ENCODE results near the gene DRG2. TPM values are rescaled to one million over a fixed set of nuclear protein-coding genes. Genes with fewer than 3 reads are reported as not detected.

Gene DRG2
- total RNA-seq, 1 experiment from 2014 or later: 52.0 TPM

GRCh38 chr17:18039535-18040260 lies 48.0 kb upstream of the DRG2 start:
- no peak overlapping the region for H2AK5ac ChIP-seq (ENCODE audit: insufficient read length, low read length)
- H3K4ac ChIP-seq (ENCODE audit: low read depth, low read length): no peak overlapping the region
- H3K9ac ChIP-seq (ENCODE audit: extremely low read depth, insufficient read length, low read length): peak overlapping the region; percentile 9
- no peaks in the 10 kb centered on the region for H3K79me2 ChIP-seq (ENCODE audit: insufficient read depth, low read length)
- Mint-ChIP-seq H3K9me3 (no peaks in the 10 kb centered on the region; a peak in 2 of 5 replicates), H3K27me3 (ENCODE audit: low read depth) (peaks cover 4% of the 10 kb centered on the region), H3K27ac (peak overlapping the region in 2 of 3 experiments; percentile 34 to 68; a peak in 3 of 7 replicates), H3K4me3 (peak overlapping the region; percentile 86 to 97), H3K4me1 (peaks cover 30 to 35% of the 10 kb centered on the region in 2 experiments), H3K36me3 (ENCODE audit: insufficient read depth in 1 of 3, low read depth in 3 of 3) (peaks cover 0 to 2% (median 0%) of the 10 kb centered on the region in 3 experiments; a peak in 2 of 7 replicates)
- no peak overlapping the region for H2BK12ac ChIP-seq (ENCODE audit: insufficient read length, low read depth, low read length)
- no peak overlapping the region for H2AFZ ChIP-seq (ENCODE audit: low read length)
- H3K23ac ChIP-seq (ENCODE audit: insufficient read length, low read depth, low read length): no peak overlapping the region
- H3T11ph ChIP-seq (ENCODE audit: low read length): no peak overlapping the region
- no peak overlapping the region for H4K8ac ChIP-seq (replicated peaks; ENCODE audit: insufficient read length, low read depth, low read length)
- peak overlapping the region; percentile 58; the same call in 1 of the 2 replicates for H3K14ac ChIP-seq (ENCODE audit: insufficient read depth, low read length)
- H3K4me2 ChIP-seq (ENCODE audit: insufficient read depth, insufficient read length, low read length): peak overlapping the region; percentile 86
- H3K27ac ChIP-seq (ENCODE audit: insufficient read length, low read depth, low read length): no peak overlapping the region
- H2BK120ac ChIP-seq (ENCODE audit: low read depth, low read length, poor library complexity, severe bottlenecking): no peak overlapping the region
- DNase-seq: peak; percentile 67
- no peak overlapping the region for H2BK15ac ChIP-seq (ENCODE audit: low read depth, low read length)
- WGBS (ENCODE audit: extremely low coverage, insufficient read length, low lambda C conversion rate): no CpG with 5 or more reads among the region's 81 CpGs
- no peaks in the 10 kb centered on the region for H3K79me1 ChIP-seq (ENCODE audit: insufficient read depth, low read depth, low read length, poor library complexity, severe bottlenecking)
- no peak overlapping the region for H4K91ac ChIP-seq (ENCODE audit: insufficient read length, low read depth, low read length)
- H3K9me3 ChIP-seq (ENCODE audit: control insufficient read depth, low read depth, low read length): no peaks in the 10 kb centered on the region
- no peaks in the 10 kb centered on the region for H3K27me3 ChIP-seq (ENCODE audit: insufficient read depth, low read length)
- no peak overlapping the region for H4K5ac ChIP-seq (ENCODE audit: insufficient read length, low read depth, low read length)
- H3K18ac ChIP-seq (ENCODE audit: insufficient read length, low read depth, low read length): no peak overlapping the region
- H2BK5ac ChIP-seq (ENCODE audit: insufficient read length, low read length): no peak overlapping the region
- H3K56ac ChIP-seq (ENCODE audit: insufficient read length, low read depth, low read length): no peak overlapping the region
- H4K20me1 ChIP-seq (ENCODE audit: control insufficient read depth, insufficient read depth, insufficient read length): no peaks in the 10 kb centered on the region
- H3K4me1 ChIP-seq (ENCODE audit: insufficient read depth, low read length): no peaks in the 10 kb centered on the region; the same call in 1 of the 2 replicates
- no peak overlapping the region for H2BK20ac ChIP-seq (ENCODE audit: low read depth, low read length, poor library complexity, severe bottlenecking)
- TF ChIP-seq CTCF (conservative IDR thresholded peaks at IDR 0.05): no peak
- H3K23me2 ChIP-seq (ENCODE audit: insufficient read length, low read depth, low read length, poor library complexity, severe bottlenecking): peaks cover 12% of the 10 kb centered on the region

Data from H9 (cell line).